Stimulated activated CD8-positive, alpha-beta memory T cell treated with anti-CD3 and anti-CD28 coated beads, Interleukin-12 subunit alpha, Interleukin-12 subunit beta, amount 100 ng/mL, for 24 hours (primary cell): ENCODE measurements around the gene IGFL1.
"Not testable (repeated sequence)": the region's sequence is repeated elsewhere in the genome, so short reads cannot be mapped to it uniquely, and the experiment has no call there.

ENCODE experiments used
- DNase-seq: peaks from one replicate; pipeline ENCODE4 v3.0.0-alpha.2; 2020; ENCODE audit errors: extremely low read depth

Gene IGFL1

GRCh38 chr19:46270521-46271256 is 41.1 kb downstream of the IGFL1 start:
- DNase-seq: no peak

- no peak for DNase-seq
Measured at GRCh38 chr19:46271481-46272197, 42.1 kb downstream of the IGFL1 start.

GRCh38 chr19:46273931-46274330 is 44.4 kb downstream of the IGFL1 start:
- DNase-seq: not testable (repeated sequence)

- no peak for DNase-seq
Measured at GRCh38 chr19:46279177-46279576, 49.6 kb downstream of the IGFL1 start.
